NCI-H187 treated with DMSO at 0.1 percent for 48 hours (cell line): ENCODE data around the gene CYYR1.

Experiments used
- DNase-seq: peaks from one replicate; lab custom pipeline; 2025; lab: John Stamatoyannopoulos, UW

The CYYR1 gene

GRCh38 chr21:26433386-26433785 lies 139.7 kb downstream of the CYYR1 start:
- DNase-seq, result no peak

- DNase-seq, result no peak
These were observed 140.7 kb downstream of the CYYR1 start for GRCh38 chr21:26432410-26432809.

- DNase-seq, result no peak
These were observed 147.5 kb downstream of the CYYR1 start for GRCh38 chr21:26425576-26425975.

GRCh38 chr21:26423511-26423910 lies 149.6 kb downstream of the CYYR1 start:
- no peak for DNase-seq

- no peak for DNase-seq
These were observed 150.4 kb downstream of the CYYR1 start for GRCh38 chr21:26422706-26423105.

- DNase-seq, result no peak
These were observed 150.9 kb downstream of the CYYR1 start for GRCh38 chr21:26422138-26422537.

- DNase-seq, result no peak
These were observed 151.4 kb downstream of the CYYR1 start for GRCh38 chr21:26421724-26422123.
